ENCODE results near the gene ARHGAP26.
A peak's percentile ranks its signal among the peaks of the same experiment; 100 is the strongest.

ARHGAP26 gene

DNA sequence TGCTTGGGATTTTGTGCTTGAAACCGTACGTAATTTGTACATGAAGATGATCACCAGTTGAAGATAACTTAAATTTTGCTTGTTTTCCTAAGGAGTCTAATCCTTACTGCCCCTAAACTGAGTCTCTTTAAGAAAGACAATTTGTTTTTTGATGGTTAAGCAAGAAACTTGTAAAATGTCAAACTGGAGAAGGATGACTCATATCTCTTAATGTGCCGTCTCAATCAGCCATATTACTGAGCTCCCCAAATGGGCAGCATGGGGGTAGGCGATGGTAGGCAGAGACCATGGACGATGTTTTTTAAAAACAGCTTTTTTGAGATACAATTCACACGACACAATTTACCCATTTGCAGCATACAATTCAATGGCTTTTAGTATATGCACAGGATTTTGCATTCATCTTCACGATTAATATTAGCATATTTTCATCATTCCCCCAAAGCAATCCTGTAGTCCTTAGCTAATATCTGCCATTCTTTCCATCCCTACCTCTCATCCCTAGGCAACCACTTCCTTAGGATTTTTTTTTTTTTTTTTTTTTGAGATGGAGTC is 14.3 kb downstream of the ARHGAP26 start:
- Histone ChIP-seq H3K4me1 (ENCODE audit: control insufficient read depth in 5 of 5, insufficient read depth in 5 of 5, low read length in 5 of 5) (peaks cover 9 to 36% (median 32%) of the 10 kb centered on the region in 5 donors), H3K9me3 (ENCODE audit: control insufficient read depth in 5 of 5, low read length in 5 of 5) (no peaks in the 10 kb centered on the region), H3K4me3 (ENCODE audit: low read depth in 1 of 5, low read length in 5 of 5) (peak overlapping the region in 1 of 5 donors; percentile 11), H3K9ac (ENCODE audit: low read length in 5 of 5) (no peak overlapping the region), H3K27me3 (ENCODE audit: control insufficient read depth in 5 of 5, insufficient read depth in 4 of 5, low read length in 5 of 5) (no peaks in the 10 kb centered on the region), H3K27ac (ENCODE audit: low read depth, low read length) (peak overlapping the region; percentile 35), H3K36me3 (ENCODE audit: control insufficient read depth in 5 of 5, insufficient read depth in 5 of 5, low read length in 5 of 5) (no peaks in the 10 kb centered on the region)

- peaks cover 9 to 29% (median 25%) of the 10 kb centered on the region in 5 donors for H3K4me1 ChIP-seq (ENCODE audit: control insufficient read depth in 5 of 5, insufficient read depth in 5 of 5, low read length in 5 of 5)
- H3K27ac ChIP-seq (ENCODE audit: low read depth, low read length): no peak overlapping the region
Measured at GRCh38 chr5:142785206-142785605, 15.0 kb downstream of the ARHGAP26 start.

DNA sequence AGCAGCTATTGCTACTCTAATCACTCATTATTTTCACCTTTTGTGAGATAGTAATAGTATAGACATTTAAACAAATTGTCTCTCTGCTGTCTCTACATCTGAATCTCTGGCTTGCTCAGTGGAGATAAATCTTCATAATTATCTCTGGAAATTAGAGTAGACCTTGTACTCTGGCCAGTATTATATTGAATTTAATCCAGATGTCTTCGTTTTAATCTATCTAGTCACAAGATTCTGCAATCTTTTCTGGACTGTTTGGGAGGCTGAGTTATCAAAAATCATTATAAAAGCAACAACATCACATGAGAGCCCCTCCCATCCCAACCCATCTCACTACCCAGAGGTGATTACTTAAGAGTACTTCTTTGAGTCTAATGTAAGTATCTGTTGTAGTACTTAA is 19.0 kb downstream of the ARHGAP26 start:
- Histone ChIP-seq H3K4me1 (ENCODE audit: control insufficient read depth in 5 of 5, insufficient read depth in 5 of 5, low read length in 5 of 5) (peaks cover under 1 to 7% (median 3%) of the 10 kb centered on the region in 5 donors), H3K4me3 (ENCODE audit: low read depth in 1 of 5, low read length in 5 of 5) (no peak overlapping the region), H3K9ac (ENCODE audit: low read length in 5 of 5) (no peak overlapping the region), H3K27ac (ENCODE audit: low read depth, low read length) (no peak overlapping the region), H3K9me3 (ENCODE audit: control insufficient read depth in 5 of 5, low read length in 5 of 5) (no peaks in the 10 kb centered on the region), H3K36me3 (ENCODE audit: control insufficient read depth in 5 of 5, insufficient read depth in 5 of 5, low read length in 5 of 5) (no peaks in the 10 kb centered on the region), H3K27me3 (ENCODE audit: control insufficient read depth in 5 of 5, insufficient read depth in 4 of 5, low read length in 5 of 5) (no peaks in the 10 kb centered on the region)

More at GRCh38 chr5:142785206-142785605, 15.0 kb downstream of the ARHGAP26 start:
- Histone ChIP-seq H3K9me3 (ENCODE audit: control insufficient read depth in 5 of 5, low read length in 5 of 5) (no peaks in the 10 kb centered on the region), H3K4me3 (ENCODE audit: low read depth in 1 of 5, low read length in 5 of 5) (no peak overlapping the region), H3K27me3 (ENCODE audit: control insufficient read depth in 5 of 5, insufficient read depth in 4 of 5, low read length in 5 of 5) (no peaks in the 10 kb centered on the region), H3K9ac (ENCODE audit: low read length in 5 of 5) (no peak overlapping the region), H3K36me3 (ENCODE audit: control insufficient read depth in 5 of 5, insufficient read depth in 5 of 5, low read length in 5 of 5) (no peaks in the 10 kb centered on the region)

- H3K4me1 ChIP-seq (ENCODE audit: control insufficient read depth in 5 of 5, insufficient read depth in 5 of 5, low read length in 5 of 5): peaks cover 0 to 23% (median 10%) of the 10 kb centered on the region in 5 donors
- no peaks in the 10 kb centered on the region for H3K9me3 ChIP-seq (ENCODE audit: control insufficient read depth in 5 of 5, low read length in 5 of 5)
- no peak overlapping the region for H3K4me3 ChIP-seq (ENCODE audit: low read depth in 1 of 5, low read length in 5 of 5)
- no peaks in the 10 kb centered on the region for H3K27me3 ChIP-seq (ENCODE audit: control insufficient read depth in 5 of 5, insufficient read depth in 4 of 5, low read length in 5 of 5)
- no peak overlapping the region for H3K9ac ChIP-seq (ENCODE audit: low read length in 5 of 5)
- no peak overlapping the region for H3K27ac ChIP-seq (ENCODE audit: low read depth, low read length)
- H3K36me3 ChIP-seq (ENCODE audit: control insufficient read depth in 5 of 5, insufficient read depth in 5 of 5, low read length in 5 of 5): no peaks in the 10 kb centered on the region
Measured at GRCh38 chr5:142792012-142792864, 22.1 kb downstream of the ARHGAP26 start.

DNA sequence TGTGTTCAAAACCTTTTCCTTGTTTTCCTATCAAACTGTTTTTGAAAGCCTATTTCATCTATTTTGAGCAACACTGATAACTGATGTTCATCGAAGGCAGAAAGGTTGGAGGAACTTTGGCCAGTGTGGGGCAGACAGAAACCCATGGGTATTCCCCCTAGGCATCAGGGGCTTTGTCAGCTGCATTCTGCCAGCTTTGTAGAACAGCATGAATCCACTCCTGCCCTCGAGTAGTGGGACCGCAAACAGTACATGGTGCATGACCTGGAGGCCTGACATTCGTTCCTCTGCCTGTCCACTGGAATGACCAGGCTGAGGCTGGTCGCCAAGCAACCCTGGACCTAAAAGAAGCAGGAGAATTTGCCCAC is 22.7 kb downstream of the ARHGAP26 start:
- Histone ChIP-seq H3K9ac (ENCODE audit: low read length in 5 of 5) (no peak overlapping the region), H3K27ac (ENCODE audit: low read depth, low read length) (no peak overlapping the region), H3K4me1 (ENCODE audit: control insufficient read depth in 5 of 5, insufficient read depth in 5 of 5, low read length in 5 of 5) (peaks cover 0 to 29% (median 13%) of the 10 kb centered on the region in 5 donors), H3K27me3 (ENCODE audit: control insufficient read depth in 5 of 5, insufficient read depth in 4 of 5, low read length in 5 of 5) (no peaks in the 10 kb centered on the region), H3K4me3 (ENCODE audit: low read depth in 1 of 5, low read length in 5 of 5) (no peak overlapping the region), H3K36me3 (ENCODE audit: control insufficient read depth in 5 of 5, insufficient read depth in 5 of 5, low read length in 5 of 5) (no peaks in the 10 kb centered on the region), H3K9me3 (ENCODE audit: control insufficient read depth in 5 of 5, low read length in 5 of 5) (no peaks in the 10 kb centered on the region)

GRCh38 chr5:142794537-142794936 is 24.4 kb downstream of the ARHGAP26 start:
- Histone ChIP-seq H3K27me3 (ENCODE audit: control insufficient read depth in 5 of 5, insufficient read depth in 4 of 5, low read length in 5 of 5) (no peaks in the 10 kb centered on the region), H3K4me3 (ENCODE audit: low read depth in 1 of 5, low read length in 5 of 5) (no peak overlapping the region), H3K9ac (ENCODE audit: low read length in 5 of 5) (no peak overlapping the region), H3K4me1 (ENCODE audit: control insufficient read depth in 5 of 5, insufficient read depth in 5 of 5, low read length in 5 of 5) (peaks cover 0 to 43% (median 18%) of the 10 kb centered on the region in 5 donors), H3K27ac (ENCODE audit: low read depth, low read length) (no peak overlapping the region), H3K36me3 (ENCODE audit: control insufficient read depth in 5 of 5, insufficient read depth in 5 of 5, low read length in 5 of 5) (no peaks in the 10 kb centered on the region), H3K9me3 (ENCODE audit: control insufficient read depth in 5 of 5, low read length in 5 of 5) (no peaks in the 10 kb centered on the region)

- H3K36me3 ChIP-seq (ENCODE audit: control insufficient read depth in 5 of 5, insufficient read depth in 5 of 5, low read length in 5 of 5): no peaks in the 10 kb centered on the region
- H3K27me3 ChIP-seq (ENCODE audit: control insufficient read depth in 5 of 5, insufficient read depth in 4 of 5, low read length in 5 of 5): no peaks in the 10 kb centered on the region
- peaks cover 0 to 44% (median 18%) of the 10 kb centered on the region in 5 donors for H3K4me1 ChIP-seq (ENCODE audit: control insufficient read depth in 5 of 5, insufficient read depth in 5 of 5, low read length in 5 of 5)
- H3K4me3 ChIP-seq (ENCODE audit: low read depth in 1 of 5, low read length in 5 of 5): no peak overlapping the region
- no peak overlapping the region for H3K9ac ChIP-seq (ENCODE audit: low read length in 5 of 5)
- H3K27ac ChIP-seq (ENCODE audit: low read depth, low read length): no peak overlapping the region
- H3K9me3 ChIP-seq (ENCODE audit: control insufficient read depth in 5 of 5, low read length in 5 of 5): no peaks in the 10 kb centered on the region
Measured at GRCh38 chr5:142795251-142795650, 25.1 kb downstream of the ARHGAP26 start.

DNA sequence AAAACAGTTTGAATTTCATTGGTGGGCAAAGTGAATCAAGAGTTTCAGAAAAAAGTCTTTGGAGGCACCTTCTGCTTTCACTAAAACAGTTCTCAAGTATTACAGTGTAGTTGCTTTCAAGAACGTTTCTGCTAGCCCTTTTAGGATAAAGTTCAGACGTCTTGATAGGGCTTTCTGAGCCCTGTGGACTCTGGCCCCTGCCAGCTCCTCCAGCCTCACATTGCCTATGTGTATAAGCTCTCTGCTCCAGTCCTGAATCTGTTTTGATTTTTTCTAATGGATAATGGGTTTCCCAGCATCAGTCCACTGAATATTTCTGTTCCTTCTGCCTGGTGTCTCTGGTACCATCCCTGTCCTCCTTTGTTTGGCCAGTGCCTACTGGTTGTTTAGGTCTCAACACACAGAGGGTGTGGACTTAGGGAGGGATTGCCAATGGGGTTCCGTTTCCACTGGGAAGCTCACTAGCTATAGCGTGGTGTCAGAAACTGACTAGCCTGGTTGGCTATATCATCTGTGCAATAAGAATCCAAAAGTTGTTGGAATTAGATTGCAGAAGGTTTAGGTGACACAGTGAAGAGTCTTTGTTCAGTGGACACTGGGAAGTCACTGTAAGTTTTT is 26.4 kb downstream of the ARHGAP26 start:
- Histone ChIP-seq H3K27ac (ENCODE audit: low read depth, low read length) (no peak overlapping the region), H3K9me3 (ENCODE audit: control insufficient read depth in 5 of 5, low read length in 5 of 5) (no peaks in the 10 kb centered on the region), H3K9ac (ENCODE audit: low read length in 5 of 5) (no peak overlapping the region), H3K36me3 (ENCODE audit: control insufficient read depth in 5 of 5, insufficient read depth in 5 of 5, low read length in 5 of 5) (no peaks in the 10 kb centered on the region), H3K27me3 (ENCODE audit: control insufficient read depth in 5 of 5, insufficient read depth in 4 of 5, low read length in 5 of 5) (no peaks in the 10 kb centered on the region), H3K4me1 (ENCODE audit: control insufficient read depth in 5 of 5, insufficient read depth in 5 of 5, low read length in 5 of 5) (peaks cover 0 to 51% (median 18%) of the 10 kb centered on the region in 5 donors), H3K4me3 (ENCODE audit: low read depth in 1 of 5, low read length in 5 of 5) (no peak overlapping the region)

DNA sequence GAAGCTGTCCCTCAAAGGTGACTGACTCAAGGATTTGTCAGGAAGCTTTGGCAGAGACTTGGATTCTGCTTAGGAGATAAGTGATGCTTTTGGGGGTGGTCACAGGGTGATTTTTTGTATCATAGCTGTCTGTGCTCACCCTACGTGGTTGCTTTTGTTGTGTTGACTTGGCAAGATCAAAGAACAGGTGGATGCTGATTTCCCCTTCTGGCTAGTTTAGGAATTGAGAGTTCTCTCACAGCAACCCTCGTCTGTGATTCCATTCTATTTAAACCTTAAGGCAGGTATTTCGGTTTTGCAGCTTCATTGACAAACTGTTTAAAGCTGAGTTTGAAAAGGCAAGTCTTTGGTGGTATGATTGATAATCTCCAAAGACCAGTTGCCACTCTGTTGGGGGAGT is 27.2 kb downstream of the ARHGAP26 start:
- no peak overlapping the region for H3K27ac ChIP-seq (ENCODE audit: low read depth, low read length)
- H3K4me1 ChIP-seq (ENCODE audit: control insufficient read depth in 5 of 5, insufficient read depth in 5 of 5, low read length in 5 of 5): peaks cover 0 to 51% (median 18%) of the 10 kb centered on the region in 5 donors
- no peak overlapping the region for H3K9ac ChIP-seq (ENCODE audit: low read length in 5 of 5)

More for the DNA sequence above, 27.2 kb downstream of the ARHGAP26 start:
- Histone ChIP-seq H3K36me3 (ENCODE audit: control insufficient read depth in 5 of 5, insufficient read depth in 5 of 5, low read length in 5 of 5) (no peaks in the 10 kb centered on the region), H3K27me3 (ENCODE audit: control insufficient read depth in 5 of 5, insufficient read depth in 4 of 5, low read length in 5 of 5) (no peaks in the 10 kb centered on the region), H3K9me3 (ENCODE audit: control insufficient read depth in 5 of 5, low read length in 5 of 5) (no peaks in the 10 kb centered on the region), H3K4me3 (ENCODE audit: low read depth in 1 of 5, low read length in 5 of 5) (no peak overlapping the region)
